Activated naive CD8-positive, alpha-beta T cell treated with anti-CD3 and anti-CD28 coated beads, Interleukin-2, amount 10 ng/mL, durations not matched to agents 7 days and 5 days (primary cell): ENCODE results near the gene BFSP1. TPM values are rescaled to one million over a fixed set of nuclear protein-coding genes. Genes with fewer than 3 reads are reported as not detected.

Experiments used
- ATAC-seq: fragments of 150-1000 bp; cut with Tn5 transposase; one replicate; pipeline ENCODE4 v1.10.0; 2021; ENCODE audit warnings: low read depth, moderate library complexity
- POLR2A ChIA-PET: fragments of 350-600 bp; sonication (Branson Sonifier 250); formaldehyde crosslinking; loops from one replicate; lab custom pipeline; 2021; ENCODE audit warnings: antibody characterized with exemption; lab: Charles Lee
- DNase-seq: peaks from one replicate; pipeline ENCODE4 v3.0.0; 2021
- H3K27ac Mint-ChIP-seq: one replicate; pipeline ENCODE4 v1.8.0; 2022; ENCODE audit warnings: mild to moderate bottlenecking, mixed read lengths
- H3K27me3 Mint-ChIP-seq: one replicate; pipeline ENCODE4 v1.8.0; 2022; ENCODE audit warnings: mild to moderate bottlenecking, moderate library complexity, mixed read lengths
- H3K36me3 Mint-ChIP-seq: one replicate; pipeline ENCODE4 v1.8.0; 2021; ENCODE audit warnings: mild to moderate bottlenecking, mixed read lengths
- H3K4me1 Mint-ChIP-seq: one replicate; pipeline ENCODE4 v1.8.0; 2021; ENCODE audit warnings: mixed read lengths
- H3K4me3 Mint-ChIP-seq: one replicate; pipeline ENCODE4 v1.8.0; 2022; ENCODE audit warnings: mild to moderate bottlenecking, moderate library complexity, mixed read lengths
- H3K9me3 Mint-ChIP-seq: one replicate; pipeline ENCODE4 v1.8.0; 2021; ENCODE audit warnings: mixed read lengths
- total RNA-seq, 2 experiments: library from RNA; stranded (reverse); gene quantifications; one replicate each; pipeline ENCODE4 v1.2.3, GENCODE V29; 2021

BFSP1 gene
- total RNA-seq, result under 1 TPM; 0.17 to 0.36 TPM

GRCh38 chr20:17530716-17531664 lies at the start of gene BFSP1:
BFSP1 (minus strand) TSS chr20:17531379; CDS start chr20:17531329, 50 bp downstream.
- H3K4me1 Mint-ChIP-seq, result peaks cover 13% of the 10 kb centered on the region
- H3K36me3 Mint-ChIP-seq, result no peaks in the 10 kb centered on the region
- ATAC-seq (peak; percentile 78), DNase-seq (peak; percentile 66)
- no peaks in the 10 kb centered on the region for H3K9me3 Mint-ChIP-seq
- POLR2A ChIA-PET, result interaction anchor here (1.1 to 1.8 kb wide), 2 partner anchors 26 to 79 kb away, joined by 3 to 9 read pairs; no protein-coding TSS in a partner anchor
- peaks cover 30% of the 10 kb centered on the region for H3K27me3 Mint-ChIP-seq
- H3K27ac Mint-ChIP-seq, result peak within 1 kb of the TSS; percentile 67
- peak within 1 kb of the TSS; percentile 87 for H3K4me3 Mint-ChIP-seq

DNA sequence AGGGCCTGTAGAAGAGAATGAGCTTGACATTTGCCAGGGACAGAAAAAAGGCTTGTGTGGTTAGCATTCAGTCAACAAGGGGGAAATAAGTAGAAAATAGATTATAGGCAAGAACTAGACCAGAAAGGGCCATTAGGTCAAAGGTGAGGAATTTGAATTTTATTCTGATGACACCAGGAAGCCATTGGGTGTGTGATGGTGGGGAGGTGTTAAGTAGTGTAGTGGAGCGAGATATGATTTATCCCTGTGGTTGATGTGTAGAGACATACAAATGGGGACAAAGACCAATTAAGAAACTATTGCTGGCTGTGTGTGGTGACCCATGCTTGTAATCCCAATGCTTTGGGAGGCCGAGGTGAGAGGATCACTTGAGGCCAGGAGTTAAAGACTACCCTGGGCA lies 49.7 kb upstream of the BFSP1 start:
- Mint-ChIP-seq H3K36me3 (peaks cover 13% of the 10 kb centered on the region), H3K9me3 (no peaks in the 10 kb centered on the region), H3K27ac (no peak overlapping the region), H3K4me3 (no peak overlapping the region), H3K4me1 (no peaks in the 10 kb centered on the region), H3K27me3 (no peaks in the 10 kb centered on the region)
- POLR2A ChIA-PET, result no interaction called here
- ATAC-seq (no peak), DNase-seq (no peak)

DNA sequence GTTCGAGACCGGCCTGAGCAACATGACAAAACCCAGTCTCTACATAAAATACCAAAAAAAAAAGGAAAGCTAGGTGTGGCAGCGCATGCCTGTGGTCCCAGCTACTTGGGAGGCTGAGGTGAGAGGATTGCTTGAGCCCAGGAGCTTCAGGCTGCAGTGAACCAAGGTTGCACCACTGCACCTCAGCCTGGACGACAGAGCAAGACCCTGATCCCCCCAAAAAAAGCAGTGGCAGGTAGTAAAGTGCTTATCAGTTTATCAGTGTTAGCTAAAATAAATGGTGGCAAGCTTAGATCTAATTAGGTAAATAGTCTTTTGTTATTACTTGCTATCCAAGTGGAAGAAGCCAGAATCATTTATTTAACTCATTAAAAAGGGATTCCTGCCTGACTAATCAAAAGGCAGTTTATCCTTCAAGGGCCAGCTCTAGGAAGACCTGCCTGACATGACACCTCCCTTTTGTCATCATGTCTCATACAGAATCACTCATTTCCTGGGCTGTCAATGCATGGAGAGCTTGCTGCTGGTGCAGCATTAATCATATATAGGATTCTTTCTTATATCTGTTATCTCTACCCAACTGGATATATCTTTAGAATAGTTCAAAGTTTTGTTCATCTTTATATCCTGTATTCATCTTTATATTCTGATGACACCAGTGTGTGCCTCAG lies 48.3 kb upstream of the BFSP1 start:
- peaks cover 13% of the 10 kb centered on the region for H3K36me3 Mint-ChIP-seq

GRCh38 chr20:17576215-17576614 lies 45.0 kb upstream of the BFSP1 start:
- no peaks in the 10 kb centered on the region for H3K27me3 Mint-ChIP-seq
- no peak overlapping the region for H3K27ac Mint-ChIP-seq
- ATAC-seq (no peak), DNase-seq (no peak)
- H3K4me3 Mint-ChIP-seq, result no peak overlapping the region
- H3K4me1 Mint-ChIP-seq, result peaks cover 8% of the 10 kb centered on the region
- POLR2A ChIA-PET, result no interaction called here
- H3K36me3 Mint-ChIP-seq, result peaks cover 12% of the 10 kb centered on the region
- H3K9me3 Mint-ChIP-seq, result no peaks in the 10 kb centered on the region

More for the DNA sequence above, 48.3 kb upstream of the BFSP1 start:
- Mint-ChIP-seq H3K4me3 (no peak overlapping the region), H3K9me3 (no peaks in the 10 kb centered on the region), H3K4me1 (no peaks in the 10 kb centered on the region), H3K27ac (no peak overlapping the region), H3K27me3 (no peaks in the 10 kb centered on the region)
- DNase-seq (no peak), ATAC-seq (no peak)
- POLR2A ChIA-PET, result no interaction called here

GRCh38 chr20:17573463-17573862 lies 42.3 kb upstream of the BFSP1 start:
- POLR2A ChIA-PET, result no interaction called here
- peaks cover under 1% of the 10 kb centered on the region for H3K27me3 Mint-ChIP-seq
- H3K4me1 Mint-ChIP-seq, result peaks cover 13% of the 10 kb centered on the region
- ATAC-seq, result no peak
- H3K36me3 Mint-ChIP-seq, result peaks cover 5% of the 10 kb centered on the region
- no peak for DNase-seq
- no peak overlapping the region for H3K4me3 Mint-ChIP-seq
- H3K27ac Mint-ChIP-seq, result no peak overlapping the region
- H3K9me3 Mint-ChIP-seq, result no peaks in the 10 kb centered on the region

DNA sequence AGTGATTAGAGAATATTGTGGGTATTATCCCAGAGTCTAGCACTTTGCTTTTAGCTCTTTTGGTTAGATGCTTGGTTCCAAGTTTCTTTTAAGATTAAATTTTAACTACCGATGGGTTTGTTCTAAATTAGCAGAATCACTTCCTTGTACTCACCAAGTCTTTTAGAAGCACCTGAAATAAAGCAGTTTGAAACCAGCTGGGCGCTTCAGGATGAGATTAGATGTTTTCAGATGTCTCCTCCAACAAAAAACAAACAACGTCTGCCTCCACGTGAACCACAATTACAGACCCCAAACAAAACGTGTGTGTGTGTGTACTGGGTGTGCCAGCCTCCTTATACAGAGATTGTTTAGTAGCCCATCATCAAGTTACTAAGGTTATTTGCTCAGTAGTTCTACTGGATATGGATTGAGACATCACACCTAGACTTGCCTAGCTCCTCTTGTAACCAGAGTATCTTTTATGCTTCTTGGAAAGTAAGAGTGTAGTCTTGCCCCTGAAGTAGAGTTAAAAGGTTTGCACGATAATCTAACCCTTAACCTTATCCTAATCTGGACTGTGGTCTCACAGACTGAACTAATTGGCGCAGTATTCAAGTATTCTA lies 41.0 kb upstream of the BFSP1 start:
- Mint-ChIP-seq H3K36me3 (peaks cover 5% of the 10 kb centered on the region), H3K4me1 (peaks cover 13% of the 10 kb centered on the region)

DNA sequence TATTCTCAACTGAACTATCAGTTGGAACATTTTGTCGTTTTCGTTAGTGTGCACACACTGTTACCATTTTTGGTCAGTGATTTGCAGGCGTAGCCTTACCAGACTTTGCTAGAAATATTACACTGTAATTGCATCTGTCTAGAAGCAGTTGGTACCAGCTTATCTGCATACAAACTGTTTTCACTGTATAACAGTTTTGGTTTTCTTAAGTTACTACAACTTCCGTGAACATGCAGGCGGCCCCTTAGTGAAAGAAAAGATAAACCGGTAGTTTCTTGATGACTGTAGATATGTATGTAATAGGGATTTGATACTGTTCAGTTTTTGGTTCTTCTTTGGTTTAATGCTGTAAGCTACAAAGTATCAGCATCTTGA lies 40.0 kb upstream of the BFSP1 start:
- H3K27ac Mint-ChIP-seq, result peak overlapping the region; percentile 66
- POLR2A ChIA-PET, result interaction anchor here (1.1 to 2.3 kb wide), 5 partner anchors 13 to 396 kb away, joined by 4 to 28 read pairs (median 5); partner anchors contain the start of gene RRBP1
- peaks cover 3% of the 10 kb centered on the region for H3K9me3 Mint-ChIP-seq
- no peak for ATAC-seq
- H3K4me3 Mint-ChIP-seq, result peak overlapping the region; percentile 92
- DNase-seq, result no peak
- peaks cover 13% of the 10 kb centered on the region for H3K4me1 Mint-ChIP-seq
- peaks cover 12% of the 10 kb centered on the region for H3K27me3 Mint-ChIP-seq
- peaks cover 6% of the 10 kb centered on the region for H3K36me3 Mint-ChIP-seq

More for the DNA sequence above, 41.0 kb upstream of the BFSP1 start:
- Mint-ChIP-seq H3K27me3 (peaks cover 9% of the 10 kb centered on the region), H3K27ac (no peak overlapping the region), H3K4me3 (no peak overlapping the region), H3K9me3 (no peaks in the 10 kb centered on the region)
- ATAC-seq (no peak), DNase-seq (no peak)
- POLR2A ChIA-PET, result no interaction called here

DNA sequence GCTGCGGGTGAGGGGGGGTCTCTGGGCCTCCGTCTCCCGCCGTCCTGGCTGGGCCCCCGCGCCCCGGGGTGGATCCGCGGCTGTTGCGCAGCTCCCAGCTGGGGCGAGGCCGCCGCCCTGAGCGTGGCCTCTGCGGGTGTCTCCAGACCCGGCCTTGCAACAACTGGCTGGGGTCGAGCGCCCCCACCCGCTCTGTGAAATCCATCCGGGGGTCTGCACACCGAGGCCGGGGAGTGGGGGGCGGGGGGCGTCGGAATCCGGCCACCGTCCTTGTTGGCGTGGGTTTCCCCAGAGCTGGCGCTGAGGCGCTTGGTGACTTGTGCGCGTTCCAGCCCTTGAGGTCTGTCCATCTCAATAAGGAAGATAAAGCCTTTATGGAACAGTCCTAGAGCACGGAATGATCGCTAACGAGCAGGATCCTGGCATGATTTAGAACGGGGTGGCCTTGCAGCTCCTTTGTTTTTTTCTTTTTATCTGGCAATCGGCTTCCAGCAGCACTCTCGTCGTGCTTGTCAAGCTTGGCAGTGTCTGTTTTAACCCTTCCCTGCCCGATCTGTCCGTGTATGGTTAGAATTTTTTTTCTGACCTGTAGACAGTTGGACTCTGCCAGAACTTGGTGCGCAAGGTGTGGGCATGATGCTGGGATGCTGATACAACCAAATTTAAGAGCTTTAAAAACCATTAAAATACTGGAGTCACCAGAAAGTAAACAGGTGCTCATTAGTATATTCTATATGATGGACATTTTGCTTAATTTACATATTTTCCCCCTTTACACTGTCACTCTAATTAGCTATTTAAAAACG lies 39.4 kb upstream of the BFSP1 start:
- peaks cover 7% of the 10 kb centered on the region for H3K36me3 Mint-ChIP-seq
- DNase-seq, result no peak
- peak overlapping the region; percentile 92 for H3K4me3 Mint-ChIP-seq
- peak; percentile 55 for ATAC-seq
- H3K9me3 Mint-ChIP-seq, result peaks cover 3% of the 10 kb centered on the region
- POLR2A ChIA-PET, result interaction anchor here (0.6 to 2.3 kb wide), 8 partner anchors 13 to 925 kb away, joined by 3 to 28 read pairs (median 4); partner anchors contain the start of gene RRBP1
- H3K4me1 Mint-ChIP-seq, result peaks cover 13% of the 10 kb centered on the region
- peak overlapping the region; percentile 66 for H3K27ac Mint-ChIP-seq
- peaks cover 17% of the 10 kb centered on the region for H3K27me3 Mint-ChIP-seq

- Mint-ChIP-seq H3K27me3 (peaks cover 22% of the 10 kb centered on the region), H3K36me3 (peaks cover 7% of the 10 kb centered on the region), H3K27ac (peak within 1 kb of the TSS; percentile 88), H3K9me3 (peaks cover 3% of the 10 kb centered on the region), H3K4me1 (peaks cover 13% of the 10 kb centered on the region), H3K4me3 (peak within 1 kb of the TSS; percentile 93)
- DNase-seq (peak; percentile 93), ATAC-seq (peak; percentile 88)
- POLR2A ChIA-PET, result interaction anchor here (0.6 to 2.3 kb wide), 7 partner anchors 40 to 926 kb away, joined by 3 to 28 read pairs (median 5); partner anchors contain the start of gene RRBP1
These were observed 38.6 kb upstream of the BFSP1 start, which contains the start of gene DSTN for GRCh38 chr20:17569616-17570346. DSTN (plus strand) TSS chr20:17570075; CDS start chr20:17570209, 134 bp downstream.

DNA sequence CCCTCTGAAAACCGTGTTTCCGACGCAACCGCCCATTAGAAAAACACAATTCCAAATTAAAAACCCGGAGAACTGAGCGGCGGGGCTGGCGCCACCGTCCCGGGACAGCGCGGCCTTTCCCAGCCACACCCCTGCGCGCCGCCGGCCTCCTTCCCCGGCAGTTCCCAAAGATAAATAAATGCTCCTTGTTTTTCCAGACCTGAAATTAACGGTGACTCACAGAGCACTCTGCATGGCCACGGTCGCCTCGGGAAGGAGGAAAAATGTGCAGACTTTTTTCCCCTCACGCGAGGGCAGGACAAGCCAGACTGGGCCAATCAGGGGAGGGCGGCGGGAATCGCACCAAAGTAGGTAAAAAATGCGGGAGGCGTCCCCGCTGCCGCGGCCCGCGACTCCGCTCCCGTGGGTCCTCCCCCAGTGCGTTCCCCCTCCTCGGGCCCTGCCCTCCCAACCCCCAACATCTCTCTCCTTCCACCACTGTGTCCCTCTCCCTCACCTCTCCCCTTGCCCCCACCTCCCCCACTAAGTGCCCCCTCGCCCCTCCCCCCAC lies 37.9 kb upstream of the BFSP1 start:
- Mint-ChIP-seq H3K27me3 (peaks cover 22% of the 10 kb centered on the region), H3K4me3 (peak overlapping the region; percentile 43), H3K9me3 (peaks cover 3% of the 10 kb centered on the region), H3K27ac (no peak overlapping the region), H3K4me1 (peaks cover 13% of the 10 kb centered on the region), H3K36me3 (peaks cover 7% of the 10 kb centered on the region)
- peak; percentile 39 for DNase-seq
- POLR2A ChIA-PET, result interaction anchor here (1.1 to 2.3 kb wide), 2 partner anchors 41 to 64 kb away, joined by 4 to 28 read pairs; no protein-coding TSS in a partner anchor
- no peak for ATAC-seq

DNA sequence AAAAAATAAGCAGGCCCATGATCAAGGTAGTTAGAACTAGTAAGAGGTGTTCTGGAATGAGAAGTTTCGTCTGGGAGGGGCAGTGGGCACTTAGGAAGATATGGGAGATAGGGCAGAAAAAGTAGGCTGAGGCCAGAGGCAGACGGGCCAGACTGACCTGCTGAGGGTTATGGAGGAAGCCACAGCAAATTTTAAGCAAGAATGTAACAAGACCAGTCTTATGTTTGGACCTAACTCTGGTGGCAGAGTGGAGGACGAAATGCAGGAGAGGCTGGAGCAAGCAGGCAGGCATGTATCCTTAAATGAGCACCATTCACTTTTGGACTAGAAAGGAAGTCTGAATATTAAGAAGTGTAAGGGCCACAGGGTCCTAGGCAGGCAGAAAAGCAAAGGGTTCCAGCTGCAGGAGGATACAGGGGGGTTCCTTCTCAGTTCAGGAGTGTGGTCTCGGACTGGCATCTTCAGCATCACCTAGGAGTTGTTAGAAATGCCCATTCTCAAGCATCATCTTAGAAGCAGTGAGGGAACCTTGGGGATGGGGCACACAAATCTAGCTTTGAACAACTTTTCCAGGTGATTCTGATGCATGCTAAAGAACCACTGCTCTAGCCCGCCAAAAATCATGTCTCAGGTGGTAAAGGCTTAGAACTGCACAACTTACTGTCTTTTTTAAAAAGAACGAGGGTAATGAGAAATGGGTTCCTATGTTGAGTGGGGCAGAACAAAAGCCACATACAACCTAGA lies 37.0 kb upstream of the BFSP1 start:
- Mint-ChIP-seq H3K36me3 (peaks cover 4% of the 10 kb centered on the region), H3K27me3 (peaks cover 22% of the 10 kb centered on the region), H3K4me1 (peaks cover 13% of the 10 kb centered on the region), H3K4me3 (peak overlapping the region; percentile 43), H3K9me3 (peaks cover 3% of the 10 kb centered on the region), H3K27ac (peak overlapping the region; percentile 43)
- ATAC-seq (no peak), DNase-seq (no peak)
- POLR2A ChIA-PET, result no interaction called here
